Neural cell (in vitro differentiated cells): ENCODE data around the gene CEMP1. TPM values are rescaled to one million over a fixed set of nuclear protein-coding genes. Genes with fewer than 3 reads are reported as not detected.

Experiments
- H2AFZ ChIP-seq: fragments of 200-600, 300-800 bp; sonication (generic), shearing (Covaris generic); 2 replicates; pipeline ENCODE4 v1.6.0; 2014; ENCODE audit warnings: low read depth, mild to moderate bottlenecking, antibody characterized with exemption, low read length, moderate library complexity
- H3F3A ChIP-seq: fragments of 200-600 bp; shearing (Covaris generic); 2 replicates; pipeline ENCODE4 v1.6.1; 2016; ENCODE audit warnings: mild to moderate bottlenecking, moderate library complexity, mixed read lengths, antibody characterized with exemption, low read length; ENCODE audit not compliant: insufficient read depth, poor library complexity, severe bottlenecking
- H3K27ac ChIP-seq: fragments of 200-600, 300-800 bp; sonication (generic), shearing (Covaris generic); 2 replicates; pipeline ENCODE4 v1.5.1; 2014; ENCODE audit warnings: mild to moderate bottlenecking, low read length, moderate library complexity
- H3K27me3 ChIP-seq: fragments of 300-800, 200-600 bp; sonication (generic), shearing (Covaris generic); 2 replicates; pipeline ENCODE4 v1.6.0; 2014; ENCODE audit warnings: mild to moderate bottlenecking, low read depth, low read length, moderate library complexity; ENCODE audit not compliant: insufficient read depth
- H3K36me3 ChIP-seq: fragments of 300-800, 200-600 bp; sonication (generic), shearing (Covaris generic); 2 replicates; pipeline ENCODE4 v1.5.1; 2014; ENCODE audit warnings: mild to moderate bottlenecking, antibody characterized with exemption, low read length, moderate library complexity; ENCODE audit not compliant: insufficient read depth
- H3K4me2 ChIP-seq: fragments of 300-800, 200-600 bp; sonication (generic), shearing (Covaris generic); 2 replicates; pipeline ENCODE4 v1.6.0; 2014; ENCODE audit warnings: mild to moderate bottlenecking, low read length
- H3K4me3 ChIP-seq: fragments of 300-800, 200-600 bp; sonication (generic), shearing (Covaris generic); 2 replicates; pipeline ENCODE4 v1.5.1; 2014; ENCODE audit warnings: mild to moderate bottlenecking, low read length, moderate library complexity
- H3K79me2 ChIP-seq: fragments of 200-600 bp; shearing (Covaris generic); replicated peaks from 2 replicates; pipeline ENCODE4 v1.6.0; 2014; ENCODE audit warnings: mild to moderate bottlenecking, low read length, moderate library complexity; ENCODE audit not compliant: insufficient read depth
- H3K9ac ChIP-seq: fragments of 300-800, 200-600 bp; sonication (generic), shearing (Covaris generic); 2 replicates; pipeline ENCODE4 v1.6.1; 2016; ENCODE audit warnings: mild to moderate bottlenecking, low read length, mixed read lengths
- H3K9me2 ChIP-seq: fragments of 200-600 bp; shearing (Covaris generic); 2 replicates; pipeline ENCODE4 v1.6.1; 2016; ENCODE audit warnings: mild to moderate bottlenecking, low read length, mixed read lengths; ENCODE audit not compliant: insufficient read depth
- H3K9me3 ChIP-seq: fragments of 200-600, 300-800 bp; sonication (generic), shearing (Covaris generic); 2 replicates; pipeline ENCODE4 v1.6.1; 2016; ENCODE audit warnings: mild to moderate bottlenecking, mixed run types, low read length, moderate library complexity, mixed read lengths
- H4K20me1 ChIP-seq: fragments of 200-600 bp; shearing (Covaris generic); 2 replicates; pipeline ENCODE4 v1.6.1; 2016; ENCODE audit warnings: mild to moderate bottlenecking, mixed run types; ENCODE audit not compliant: insufficient read depth
- CTCF ChIP-seq: fragments of 450-650 bp; IDR thresholded peaks from 2 replicates; pipeline ENCODE4 v1.5.1; 2014; ENCODE audit warnings: antibody characterized with exemption, mild to moderate bottlenecking, moderate library complexity; ENCODE audit not compliant: poor library complexity, severe bottlenecking
- EP300 ChIP-seq: fragments of 450-650 bp; conservative IDR thresholded peaks from 2 replicates; pipeline ENCODE4 v1.6.1; 2014; ENCODE audit warnings: antibody characterized with exemption, mild to moderate bottlenecking, moderate library complexity; ENCODE audit not compliant: poor library complexity, severe bottlenecking
- EZH2 ChIP-seq: fragments of 200-600, 300-800 bp; shearing (Covaris generic), sonication (generic); IDR thresholded peaks from 2 replicates; pipeline ENCODE4 v1.6.1; 2014; ENCODE audit warnings: antibody characterized with exemption, low read length, borderline replicate concordance, mild to moderate bottlenecking; ENCODE audit not compliant: insufficient read depth, poor library complexity, severe bottlenecking
- MXI1 ChIP-seq: fragments of 450-650 bp; conservative IDR thresholded peaks from 2 replicates; pipeline ENCODE4 v1.6.1; 2014; ENCODE audit warnings: antibody characterized with exemption, mild to moderate bottlenecking; ENCODE audit not compliant: poor library complexity, severe bottlenecking
- POLR2AphosphoS5 ChIP-seq: IDR thresholded peaks from 2 replicates; pipeline ENCODE4 v1.6.1; 2012
- RAD21 ChIP-seq: fragments of 450-650 bp; conservative IDR thresholded peaks from 2 replicates; pipeline ENCODE4 v1.6.1; 2014; ENCODE audit warnings: antibody characterized with exemption, mild to moderate bottlenecking, moderate library complexity
- REST ChIP-seq: IDR thresholded peaks from 2 replicates; pipeline ENCODE4 v1.6.1; 2012; ENCODE audit warnings: borderline replicate concordance
- SMC3 ChIP-seq: fragments of 450-650 bp; conservative IDR thresholded peaks from 2 replicates; pipeline ENCODE4 v1.6.1; 2014; ENCODE audit warnings: antibody characterized with exemption, mild to moderate bottlenecking, moderate library complexity; ENCODE audit not compliant: poor library complexity
- TAF1 ChIP-seq: IDR thresholded peaks from 2 replicates; pipeline ENCODE4 v1.6.1; 2012; ENCODE audit warnings: low read depth
- polyA plus RNA-seq: library from polyadenylated mRNA; depleted of rRNA; stranded (reverse); fragments of >200 nt; gene quantifications from 2 replicates; pipeline ENCODE4 v1.2.3, GENCODE V29; 2014

The CEMP1 gene
- polyA plus RNA-seq, 1 donor from 2014 or later: 0.46 TPM

GRCh38 chr16:2516391-2517240, 14.6 kb downstream of the CEMP1 start:
- Histone ChIP-seq H3F3A (no peaks in the 10 kb centered on the region), H3K27me3 (no peaks in the 10 kb centered on the region), H4K20me1 (peaks cover 39% of the 10 kb centered on the region), H3K36me3 (no peaks in the 10 kb centered on the region), H2AFZ (no peak overlapping the region), H3K27ac (no peak overlapping the region), H3K9me2 (no peaks in the 10 kb centered on the region), H3K4me2 (no peak overlapping the region), H3K9me3 (no peaks in the 10 kb centered on the region), H3K4me3 (peak overlapping the region; percentile 35), H3K79me2 (peaks cover 52% of the 10 kb centered on the region), H3K9ac (no peak overlapping the region)
- TF ChIP-seq CTCF (no peak), EP300 (no peak)

GRCh38 chr16:2515180-2515851, 15.9 kb downstream of the CEMP1 start:
- Histone ChIP-seq H3K79me2 (peaks cover 43% of the 10 kb centered on the region), H4K20me1 (peaks cover 39% of the 10 kb centered on the region), H3K9me2 (no peaks in the 10 kb centered on the region)

More at GRCh38 chr16:2515180-2515851, 15.9 kb downstream of the CEMP1 start:
- H2AFZ ChIP-seq: no peak overlapping the region
- TF ChIP-seq MXI1: no peak
- no peak for TF ChIP-seq EZH2
- no peak for TF ChIP-seq REST
- TF ChIP-seq POLR2AphosphoS5: no peak
- TF ChIP-seq EP300: no peak
- no peak for TF ChIP-seq RAD21
- no peak for TF ChIP-seq TAF1
- no peak for TF ChIP-seq CTCF
- TF ChIP-seq SMC3: no peak
- H3K4me3 ChIP-seq: peak overlapping the region; percentile 92
- no peaks in the 10 kb centered on the region for H3K36me3 ChIP-seq
- H3K9ac ChIP-seq: peak overlapping the region; percentile 96
- peak overlapping the region; percentile 98 for H3K27ac ChIP-seq
- H3K9me3 ChIP-seq: no peaks in the 10 kb centered on the region
- no peaks in the 10 kb centered on the region for H3F3A ChIP-seq
- H3K27me3 ChIP-seq: no peaks in the 10 kb centered on the region
- peak overlapping the region; percentile 94 for H3K4me2 ChIP-seq
